Thyroid gland (tissue), 4 donors: ENCODE data around the gene DNAH1. TPM values are rescaled to one million over a fixed set of nuclear protein-coding genes. Genes with fewer than 3 reads are reported as not detected.

ENCODE experiments used
- DNase-seq, 2 donors: peaks; one replicate each; pipeline ENCODE4 v3.0.0-alpha.2; 2019
- H3K27ac ChIP-seq, 3 donors: fragments of 200-600 bp; sonication (generic); 1 replicate in 2 of 3; 2 replicates in 1 of 3; pipeline ENCODE4 v1.5.1; 2016 to 2019; ENCODE audit warnings: mild to moderate bottlenecking in 1 of 3, moderate library complexity in 1 of 3
- H3K27me3 ChIP-seq: fragments of 200-600 bp; sonication (generic); one replicate; pipeline ENCODE4 v1.5.1; 2019
- H3K36me3 ChIP-seq, 2 donors: fragments of 200-600 bp; sonication (generic); one replicate each; pipeline ENCODE4 v1.5.1; 2016 to 2019
- H3K4me1 ChIP-seq, 2 donors: fragments of 200-600 bp; sonication (generic); one replicate each; pipeline ENCODE4 v1.5.1; 2017 to 2019
- H3K4me3 ChIP-seq, 3 donors: fragments of 200-600 bp; sonication (generic); replicated peaks in 1 of 3; 1 replicate in 2 of 3; 2 replicates in 1 of 3; pipeline ENCODE4 v1.5.1; 2016; ENCODE audit warnings: mild to moderate bottlenecking in 1 of 3
- H3K9me3 ChIP-seq: fragments of 200-600 bp; sonication (generic); one replicate; pipeline ENCODE4 v1.5.1; 2017
- POLR2A ChIP-seq, 2 donors: fragments of 450-650 bp; IDR thresholded peaks; one replicate each; pipeline ENCODE4 v1.6.1; 2017; ENCODE audit warnings: antibody characterized with exemption in 2 of 2, mild to moderate bottlenecking in 2 of 2, moderate library complexity in 1 of 2
- WGBS, 2 donors: methylation state at CpG; one replicate each; pipeline ENCODE4 v1.1.5; 2017; 5-methylcytosine and 5-hydroxymethylcytosine counted together
- intact Hi-C: fragments of 100-400 bp; cut with DNase I; formaldehyde crosslinking; loops from one replicate; pipeline ENCODE4 v1.15.1; 2023
- total RNA-seq, 4 donors: library from RNA; depleted of rRNA; stranded (reverse); fragments of >200 nt; gene quantifications; one replicate each; pipeline ENCODE4 v1.2.3, GENCODE V29; 2016
- TF ChIP-seq, protein P1 (sequence below), 6 experiments: fragments of 200-600 bp in 3 of 6; fragments of 450-650 bp in 3 of 6; sonication (generic) in 3 of 6; IDR thresholded peaks; one replicate each; pipeline ENCODE4 v1.5.1; 2016 to 2019; ENCODE audit warnings: antibody characterized with exemption in 6 of 6, mild to moderate bottlenecking in 2 of 6, inconsistent platforms in 1 of 6, moderate library complexity in 1 of 6

The DNAH1 gene
- total RNA-seq, 4 donors from 2014 or later, result 4.6 to 14.2 (median 7.5) TPM

DNA sequence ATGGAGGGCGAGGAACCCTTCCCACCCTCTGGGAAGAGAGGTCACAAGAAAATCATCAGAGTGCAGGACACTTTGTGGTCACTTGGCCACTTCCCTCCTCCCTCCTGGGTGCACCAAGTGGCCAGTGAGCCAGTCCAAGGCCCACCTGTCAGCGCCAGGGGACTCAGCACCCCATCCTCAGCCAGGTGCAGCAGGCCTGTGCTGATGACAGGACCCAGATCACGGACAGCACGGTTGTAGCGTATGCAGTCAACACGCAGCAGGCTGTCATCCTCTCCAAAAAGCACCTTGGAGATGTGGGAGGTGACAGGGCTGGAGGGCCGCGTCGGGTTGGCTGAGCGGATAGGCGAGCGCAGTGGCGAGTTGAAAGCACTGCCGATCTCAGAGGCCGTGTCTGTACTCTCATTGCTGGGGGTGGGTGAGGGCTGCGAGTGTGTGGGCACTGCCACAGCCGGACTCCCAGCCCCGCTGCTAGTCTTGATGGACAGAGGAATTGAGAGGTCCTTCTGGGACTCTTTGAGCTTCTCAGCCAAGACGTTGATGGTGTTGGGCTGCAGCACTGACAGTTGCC, 87.2 kb downstream of the DNAH1 start:
- intact Hi-C loops, result loop anchor here (10.0 kb wide), 1 partner anchor 169 kb away; the partner anchor contains the start of gene TWF2
- Histone ChIP-seq H3K4me3 (no peak overlapping the region), H3K36me3 (peaks cover 52 to 67% of the 10 kb centered on the region in 2 donors), H3K9me3 (no peaks in the 10 kb centered on the region), H3K27me3 (no peaks in the 10 kb centered on the region), H3K27ac (no peak overlapping the region), H3K4me1 (peaks cover 0 to 4% of the 10 kb centered on the region in 2 donors)
- no peak for DNase-seq
- 94 to 99% methylated on average over 14 to 18 of the region's 19 CpGs for WGBS, 2 donors
- TF ChIP-seq, protein P1, sequence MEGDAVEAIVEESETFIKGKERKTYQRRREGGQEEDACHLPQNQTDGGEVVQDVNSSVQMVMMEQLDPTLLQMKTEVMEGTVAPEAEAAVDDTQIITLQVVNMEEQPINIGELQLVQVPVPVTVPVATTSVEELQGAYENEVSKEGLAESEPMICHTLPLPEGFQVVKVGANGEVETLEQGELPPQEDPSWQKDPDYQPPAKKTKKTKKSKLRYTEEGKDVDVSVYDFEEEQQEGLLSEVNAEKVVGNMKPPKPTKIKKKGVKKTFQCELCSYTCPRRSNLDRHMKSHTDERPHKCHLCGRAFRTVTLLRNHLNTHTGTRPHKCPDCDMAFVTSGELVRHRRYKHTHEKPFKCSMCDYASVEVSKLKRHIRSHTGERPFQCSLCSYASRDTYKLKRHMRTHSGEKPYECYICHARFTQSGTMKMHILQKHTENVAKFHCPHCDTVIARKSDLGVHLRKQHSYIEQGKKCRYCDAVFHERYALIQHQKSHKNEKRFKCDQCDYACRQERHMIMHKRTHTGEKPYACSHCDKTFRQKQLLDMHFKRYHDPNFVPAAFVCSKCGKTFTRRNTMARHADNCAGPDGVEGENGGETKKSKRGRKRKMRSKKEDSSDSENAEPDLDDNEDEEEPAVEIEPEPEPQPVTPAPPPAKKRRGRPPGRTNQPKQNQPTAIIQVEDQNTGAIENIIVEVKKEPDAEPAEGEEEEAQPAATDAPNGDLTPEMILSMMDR (IDR thresholded peaks at IDR 0.05), result no peak
- TF ChIP-seq POLR2A (IDR thresholded peaks at IDR 0.05), result no peak

DNA sequence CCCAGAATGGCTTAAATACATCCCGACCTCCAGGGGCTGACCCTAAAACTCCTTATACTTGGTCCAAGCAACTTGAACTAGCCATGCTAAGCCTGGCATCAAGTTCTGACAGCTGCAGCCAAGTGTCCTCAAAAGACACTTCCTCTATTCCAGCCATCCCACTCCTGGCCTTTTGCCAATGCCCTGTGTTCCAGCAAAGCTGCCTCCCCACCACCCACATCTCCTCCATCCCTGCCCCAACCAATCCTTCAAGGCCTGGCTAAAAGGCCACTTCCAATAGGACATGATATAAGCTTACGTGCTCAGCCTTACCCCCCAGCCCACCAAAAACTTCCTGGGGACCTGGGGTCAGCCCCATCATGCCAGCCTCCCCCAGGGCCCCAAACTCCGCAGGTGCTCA, 87.8 kb downstream of the DNAH1 start:
- Histone ChIP-seq H3K4me1 (peaks cover 4 to 10% of the 10 kb centered on the region in 2 donors), H3K36me3 (peaks cover 52 to 67% of the 10 kb centered on the region in 2 donors), H3K27ac (no peak overlapping the region), H3K4me3 (no peak overlapping the region), H3K9me3 (no peaks in the 10 kb centered on the region), H3K27me3 (no peaks in the 10 kb centered on the region)
- intact Hi-C loops, result loop anchor here (10.0 kb wide), 1 partner anchor 169 kb away; the partner anchor contains the start of gene TWF2
- DNase-seq, result no peak
- TF ChIP-seq, protein P1 (IDR thresholded peaks at IDR 0.05), result no peak
- no peak for TF ChIP-seq POLR2A (IDR thresholded peaks at IDR 0.05)
- 89 to 93% methylated on average over 3 of the region's 3 CpGs for WGBS, 2 donors

DNA sequence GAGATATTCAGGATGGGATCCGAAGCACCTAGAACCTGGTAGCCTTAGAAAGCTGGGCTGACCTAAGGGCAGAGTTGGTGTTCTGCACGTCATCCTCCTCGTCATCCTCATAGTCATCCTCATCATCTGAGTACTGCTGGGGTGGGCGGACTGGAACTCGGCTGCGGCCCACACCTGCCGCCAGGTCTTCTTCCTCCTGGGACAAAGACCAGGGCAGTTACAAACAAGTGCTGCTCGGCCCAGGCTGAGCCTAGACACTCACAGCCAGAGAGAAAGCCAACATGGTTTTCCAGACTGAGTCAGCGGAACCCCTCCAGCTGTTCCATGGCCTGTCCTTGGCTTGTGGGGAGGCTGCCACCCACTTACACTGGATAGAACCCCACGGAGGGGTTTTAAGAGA, 88.3 kb downstream of the DNAH1 start:
- H3K4me1 ChIP-seq, result peaks cover 8 to 14% of the 10 kb centered on the region in 2 donors
- WGBS, 2 donors, result 95 to 97% methylated on average over 3 to 10 of the region's 10 CpGs
- H3K4me3 ChIP-seq, result no peak overlapping the region
- H3K27ac ChIP-seq, result no peak overlapping the region
- H3K9me3 ChIP-seq, result no peaks in the 10 kb centered on the region
- no peak for TF ChIP-seq POLR2A (IDR thresholded peaks at IDR 0.05)
- TF ChIP-seq, protein P1 (IDR thresholded peaks at IDR 0.05), result no peak
- no peaks in the 10 kb centered on the region for H3K27me3 ChIP-seq
- peaks cover 52 to 67% of the 10 kb centered on the region in 2 donors for H3K36me3 ChIP-seq
- intact Hi-C loops, result loop anchor here (10.0 kb wide), 1 partner anchor 170 kb away; the partner anchor contains the start of gene TWF2
- DNase-seq, result no peak

DNA sequence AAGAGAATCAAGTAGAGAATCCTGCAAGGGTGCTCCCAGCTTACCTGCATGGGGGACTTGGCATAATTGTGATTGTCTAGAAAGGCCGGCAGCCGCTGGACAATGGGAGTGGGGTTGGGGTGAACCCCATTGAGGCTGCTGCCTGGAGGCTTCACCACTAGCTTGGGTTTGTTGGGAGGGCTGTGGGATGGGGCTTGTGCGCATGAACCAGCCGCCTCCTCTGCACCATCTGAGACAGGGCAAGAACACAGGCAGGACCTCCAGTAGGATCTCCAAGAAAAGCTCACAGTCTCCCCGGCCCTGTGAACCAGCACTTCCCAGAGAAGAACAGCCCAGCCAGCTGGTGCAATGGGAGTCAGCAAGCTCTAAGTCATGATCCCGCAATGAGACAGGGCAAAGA, 88.9 kb downstream of the DNAH1 start:
- no peaks in the 10 kb centered on the region for H3K27me3 ChIP-seq
- H3K27ac ChIP-seq, result no peak overlapping the region
- peaks cover 52 to 67% of the 10 kb centered on the region in 2 donors for H3K36me3 ChIP-seq
- TF ChIP-seq, protein P1 (IDR thresholded peaks at IDR 0.05), result no peak
- TF ChIP-seq POLR2A (IDR thresholded peaks at IDR 0.05), result no peak
- peaks cover 9 to 15% of the 10 kb centered on the region in 2 donors for H3K4me1 ChIP-seq
- H3K4me3 ChIP-seq, result no peak overlapping the region
- DNase-seq, result no peak
- intact Hi-C loops, result loop anchor here (10.0 kb wide), 1 partner anchor 170 kb away; the partner anchor contains the start of gene TWF2
- WGBS, 2 donors, result 95% methylated on average over 5 to 6 of the region's 6 CpGs
- H3K9me3 ChIP-seq, result no peaks in the 10 kb centered on the region

DNA sequence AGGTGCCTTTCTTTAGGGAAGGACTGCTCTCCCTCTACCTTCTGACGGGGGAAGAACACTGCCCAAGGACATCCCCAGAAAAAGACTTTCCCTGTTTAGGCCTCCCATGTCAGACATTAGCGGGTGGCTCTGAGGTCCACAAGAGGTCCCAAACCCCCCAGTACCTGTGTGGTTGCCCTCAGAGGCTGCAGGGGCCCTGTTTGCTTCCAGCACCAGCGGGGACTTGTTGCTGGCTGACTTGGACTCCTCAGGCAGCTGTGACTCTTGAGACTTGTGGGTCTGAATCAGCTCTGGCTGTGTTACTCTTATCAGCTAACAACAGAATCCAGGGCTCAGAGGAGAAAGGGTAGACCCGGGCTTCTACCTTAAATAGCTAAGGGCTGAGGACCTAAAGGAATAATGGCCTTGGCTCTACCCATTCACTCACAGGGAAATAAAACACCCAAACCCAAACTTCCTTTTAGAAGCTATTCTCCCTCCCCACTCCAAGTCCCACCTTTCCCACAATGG, 89.5 kb downstream of the DNAH1 start:
- TF ChIP-seq, protein P1 (IDR thresholded peaks at IDR 0.05), result no peak
- TF ChIP-seq POLR2A (IDR thresholded peaks at IDR 0.05), result no peak
- Histone ChIP-seq H3K27ac (no peak overlapping the region), H3K36me3 (peaks cover 52 to 67% of the 10 kb centered on the region in 2 donors), H3K4me1 (peaks cover 9 to 15% of the 10 kb centered on the region in 2 donors), H3K9me3 (no peaks in the 10 kb centered on the region), H3K4me3 (no peak overlapping the region), H3K27me3 (no peaks in the 10 kb centered on the region)
- 89 to 90% methylated on average over 4 of the region's 4 CpGs for WGBS, 2 donors
- DNase-seq, result no peak
- intact Hi-C loops, result loop anchor here (10.0 kb wide), 1 partner anchor 171 kb away; the partner anchor contains the start of gene TWF2
